Ramos (cell line): ENCODE measurements around the gene EHF.

Experiments
- in situ Hi-C: fragments of 300-500 bp; cut with MboI; formaldehyde crosslinking; loops from one replicate; pipeline ENCODE4 v1.14.3; 2022; ENCODE audit warnings: low sequenced_read_pairs; ENCODE audit not compliant: unreplicated experiment

Gene EHF

DNA sequence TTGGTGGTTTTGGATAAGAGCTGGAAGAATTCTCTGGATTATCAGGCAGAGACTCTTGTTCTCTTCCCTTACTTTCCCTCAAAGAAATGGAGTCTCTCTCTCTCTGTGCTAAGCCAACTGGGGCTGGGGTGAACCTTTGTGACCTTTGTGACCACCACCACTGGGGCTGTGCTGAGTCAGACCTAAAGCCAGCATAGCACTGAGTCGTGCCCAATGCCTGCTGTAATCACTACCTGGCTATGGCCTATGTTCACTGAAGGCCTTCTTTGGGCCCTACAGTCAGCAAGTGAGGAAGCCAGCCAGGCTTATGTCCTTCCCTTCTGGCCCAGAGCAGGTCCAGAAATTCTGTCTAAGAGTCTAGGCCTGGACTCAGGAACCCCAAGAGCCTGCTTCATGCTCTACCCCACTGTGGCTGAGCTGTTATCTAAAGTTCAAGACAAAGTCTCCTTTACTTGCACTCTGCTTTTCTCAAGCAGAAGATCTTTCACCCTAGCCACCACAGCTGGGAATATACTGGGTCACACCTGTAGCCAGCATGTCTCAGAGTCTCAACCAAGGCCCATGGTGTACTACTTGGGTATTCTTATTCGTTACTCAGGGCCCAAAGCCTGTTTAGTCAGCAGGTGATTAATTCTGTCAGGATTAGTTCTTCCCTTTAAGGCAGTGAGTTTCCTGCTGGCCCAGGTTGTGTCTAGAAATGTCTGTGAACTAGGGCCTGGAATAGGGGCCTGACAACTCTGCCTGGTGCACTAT is 86.0 kb downstream of the EHF start:
- in situ Hi-C loops = no loop called here

DNA sequence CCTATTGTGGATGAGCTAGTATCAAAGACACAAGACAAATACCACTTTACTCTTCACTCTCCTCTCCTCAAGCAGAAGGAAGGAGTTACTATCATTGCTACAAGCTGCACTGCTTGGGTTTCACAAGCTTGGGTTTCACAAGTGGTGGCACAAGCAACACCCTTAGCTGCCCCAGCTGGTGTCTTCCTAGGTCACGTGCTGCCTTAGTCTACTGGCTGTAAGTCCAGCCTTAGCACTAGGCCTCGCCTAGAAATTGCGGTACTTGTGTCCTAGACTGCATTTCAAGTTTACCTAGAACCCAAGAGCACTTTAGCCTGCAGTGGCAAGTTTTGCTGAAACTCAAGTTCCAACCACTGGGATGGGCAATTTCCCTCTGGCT is 86.6 kb downstream of the EHF start:
- in situ Hi-C loops = no loop called here
